Trophoblast cell (in vitro differentiated cells and primary cell): ENCODE data around the gene LCA5L.
A peak's percentile ranks its signal among the peaks of the same experiment; 100 is the strongest.

Experiments used
- DNase-seq, 2 donors: peaks; one replicate each; pipeline ENCODE4 v3.0.0-alpha.2; 2016
- H2AFZ ChIP-seq: 2 replicates; pipeline ENCODE4 v1.6.1; 2013; ENCODE audit warnings: low read length, moderate library complexity, mild to moderate bottlenecking; ENCODE audit not compliant: insufficient read depth, poor library complexity
- H2AK5ac ChIP-seq: 2 replicates; pipeline ENCODE4 v1.6.1; 2013; ENCODE audit warnings: mild to moderate bottlenecking, low read length
- H2BK120ac ChIP-seq: 2 replicates; pipeline ENCODE4 v1.6.1; 2013; ENCODE audit warnings: low read length, mild to moderate bottlenecking, moderate library complexity; ENCODE audit not compliant: insufficient read depth, poor library complexity
- H2BK12ac ChIP-seq: 2 replicates; pipeline ENCODE4 v1.6.1; 2013; ENCODE audit warnings: mild to moderate bottlenecking, low read length, moderate library complexity
- H2BK5ac ChIP-seq: 2 replicates; pipeline ENCODE4 v1.6.1; 2013; ENCODE audit warnings: low read length, low read depth, moderate library complexity, mild to moderate bottlenecking; ENCODE audit not compliant: poor library complexity
- H3K14ac ChIP-seq: 2 replicates; pipeline ENCODE4 v1.6.1; 2013; ENCODE audit warnings: mild to moderate bottlenecking, low read length
- H3K18ac ChIP-seq: 2 replicates; pipeline ENCODE4 v1.6.1; 2013; ENCODE audit warnings: mild to moderate bottlenecking, low read length
- H3K23ac ChIP-seq: 2 replicates; pipeline ENCODE4 v1.6.1; 2013; ENCODE audit warnings: low read length
- H3K27ac ChIP-seq: 2 replicates; pipeline ENCODE4 v1.5.1; 2013; ENCODE audit warnings: low read depth, mild to moderate bottlenecking, inconsistent platforms, low read length, moderate library complexity
- H3K27me3 ChIP-seq: 2 replicates; pipeline ENCODE4 v1.6.1; 2013; ENCODE audit warnings: inconsistent platforms, mild to moderate bottlenecking, low read length, moderate library complexity; ENCODE audit not compliant: insufficient read depth
- H3K36me3 ChIP-seq, 2 experiments: 1 replicate in 1 of 2; 2 replicates in 1 of 2; pipeline ENCODE4 v1.6.1; 2013; ENCODE audit warnings: low read length in 2 of 2, mild to moderate bottlenecking in 2 of 2, moderate library complexity in 1 of 2; ENCODE audit not compliant: insufficient read depth in 2 of 2, control insufficient read depth in 1 of 2
- H3K4ac ChIP-seq: 2 replicates; pipeline ENCODE4 v1.6.1; 2013; ENCODE audit warnings: low read depth, mild to moderate bottlenecking, low read length, moderate library complexity
- H3K4me1 ChIP-seq, 2 experiments: 1 replicate in 1 of 2; 2 replicates in 1 of 2; pipeline ENCODE4 v1.6.1; 2013; ENCODE audit warnings: low read length in 2 of 2, mild to moderate bottlenecking in 2 of 2, moderate library complexity in 1 of 2; ENCODE audit not compliant: insufficient read depth in 2 of 2, control insufficient read depth in 1 of 2
- H3K4me2 ChIP-seq: 2 replicates; pipeline ENCODE4 v1.6.1; 2013; ENCODE audit warnings: inconsistent platforms, mild to moderate bottlenecking, low read length, moderate library complexity
- H3K4me3 ChIP-seq: 2 replicates; pipeline ENCODE4 v1.5.1; 2013; ENCODE audit warnings: mild to moderate bottlenecking, low read depth, low read length, inconsistent platforms
- H3K79me1 ChIP-seq: one replicate; pipeline ENCODE4 v1.6.1; 2013; ENCODE audit warnings: low read length
- H3K79me2 ChIP-seq: 2 replicates; pipeline ENCODE4 v1.6.1; 2013; ENCODE audit warnings: low read length, mild to moderate bottlenecking; ENCODE audit not compliant: control insufficient read depth, insufficient read depth, poor library complexity
- H3K9ac ChIP-seq: 2 replicates; pipeline ENCODE4 v1.6.1; 2013; ENCODE audit warnings: mild to moderate bottlenecking, low read length
- H3K9me3 ChIP-seq: 2 replicates; pipeline ENCODE4 v1.6.1; 2013; ENCODE audit warnings: low read depth, mild to moderate bottlenecking, control low read depth, inconsistent platforms, low read length; ENCODE audit not compliant: insufficient read depth
- H4K12ac ChIP-seq: 2 replicates; pipeline ENCODE4 v1.6.1; 2013; ENCODE audit warnings: low read depth, mild to moderate bottlenecking, low read length, moderate library complexity
- H4K8ac ChIP-seq: 2 replicates; pipeline ENCODE4 v1.6.1; 2013; ENCODE audit warnings: low read depth, mild to moderate bottlenecking, low read length, moderate library complexity
- H4K91ac ChIP-seq: one replicate; pipeline ENCODE4 v1.6.1; 2013; ENCODE audit warnings: low read depth, mild to moderate bottlenecking, low read length, moderate library complexity
- WGBS: extraction: QIAGEN DNeasy Blood & Tissue Kit; methylation state at CpG from one replicate; pipeline ENCODE4 v1.1.7; 2013; ENCODE audit warnings: missing lambda C conversion rate; ENCODE audit not compliant: insufficient read length, insufficient coverage; ENCODE audit errors: extremely low coverage; 5-methylcytosine and 5-hydroxymethylcytosine counted together

Gene LCA5L

GRCh38 chr21:39390212-39390765 lies 55.3 kb downstream of the LCA5L start:
- H3K14ac ChIP-seq = no peak overlapping the region
- H3K18ac ChIP-seq = no peak overlapping the region
- H3K9ac ChIP-seq = no peak overlapping the region
- H4K91ac ChIP-seq = no peak overlapping the region
- H3K9me3 ChIP-seq = no peaks in the 10 kb centered on the region
- peaks cover 0 to 9% of the 10 kb centered on the region in 2 experiments for H3K4me1 ChIP-seq
- no peak overlapping the region for H2BK12ac ChIP-seq
- no peak overlapping the region for H2BK120ac ChIP-seq
- H3K4ac ChIP-seq = no peak overlapping the region
- no peak overlapping the region for H3K23ac ChIP-seq
- no peak overlapping the region for H2AK5ac ChIP-seq
- no peaks in the 10 kb centered on the region for H3K27me3 ChIP-seq
- H3K4me2 ChIP-seq = no peak overlapping the region
- peaks cover 7 to 21% of the 10 kb centered on the region in 2 experiments for H3K36me3 ChIP-seq
- no peak overlapping the region for H4K8ac ChIP-seq
- no peak overlapping the region for H4K12ac ChIP-seq
- H3K4me3 ChIP-seq = no peak overlapping the region
- no peak overlapping the region for H2AFZ ChIP-seq
- no peaks in the 10 kb centered on the region for H3K79me1 ChIP-seq
- H3K79me2 ChIP-seq = no peaks in the 10 kb centered on the region
- DNase-seq = no peak
- WGBS = no CpG with 5 or more reads among the region's 16 CpGs
- no peak overlapping the region for H3K27ac ChIP-seq
- no peak overlapping the region for H2BK5ac ChIP-seq

GRCh38 chr21:39388811-39389155 lies 56.8 kb downstream of the LCA5L start:
- H3K79me1 ChIP-seq = no peaks in the 10 kb centered on the region
- H3K27ac ChIP-seq = no peak overlapping the region
- H2BK12ac ChIP-seq = no peak overlapping the region
- no peak overlapping the region for H4K91ac ChIP-seq
- H3K9ac ChIP-seq = no peak overlapping the region
- H3K4me1 ChIP-seq = peaks cover 0 to 9% of the 10 kb centered on the region in 2 experiments
- no peak overlapping the region for H3K14ac ChIP-seq
- no peak overlapping the region for H2AK5ac ChIP-seq
- no peak overlapping the region for H2BK5ac ChIP-seq
- H3K79me2 ChIP-seq = no peaks in the 10 kb centered on the region
- no peak overlapping the region for H3K23ac ChIP-seq
- no peak overlapping the region for H3K4ac ChIP-seq
- H4K8ac ChIP-seq = no peak overlapping the region
- H3K18ac ChIP-seq = no peak overlapping the region
- no peak overlapping the region for H3K4me2 ChIP-seq
- H3K9me3 ChIP-seq = no peaks in the 10 kb centered on the region
- no peak overlapping the region for H3K4me3 ChIP-seq
- no peak overlapping the region for H4K12ac ChIP-seq
- no peak overlapping the region for H2BK120ac ChIP-seq
- no peak for DNase-seq
- peaks cover 7 to 18% of the 10 kb centered on the region in 2 experiments for H3K36me3 ChIP-seq
- H3K27me3 ChIP-seq = no peaks in the 10 kb centered on the region
- WGBS = no CpG with 5 or more reads among the region's 10 CpGs
- no peak overlapping the region for H2AFZ ChIP-seq

GRCh38 chr21:39388038-39388810 lies 57.4 kb downstream of the LCA5L start:
- H3K4ac ChIP-seq = no peak overlapping the region
- no peak overlapping the region for H2AK5ac ChIP-seq
- H2AFZ ChIP-seq = no peak overlapping the region
- H3K27ac ChIP-seq = no peak overlapping the region
- H3K79me1 ChIP-seq = no peaks in the 10 kb centered on the region
- no peak overlapping the region for H4K91ac ChIP-seq
- H3K4me3 ChIP-seq = no peak overlapping the region
- no peak overlapping the region for H2BK120ac ChIP-seq
- no peak overlapping the region for H3K14ac ChIP-seq
- no peaks in the 10 kb centered on the region for H3K79me2 ChIP-seq
- H3K23ac ChIP-seq = no peak overlapping the region
- H4K8ac ChIP-seq = no peak overlapping the region
- H3K9ac ChIP-seq = no peak overlapping the region
- peaks cover 0 to 9% of the 10 kb centered on the region in 2 experiments for H3K4me1 ChIP-seq
- no peaks in the 10 kb centered on the region for H3K27me3 ChIP-seq
- H2BK12ac ChIP-seq = no peak overlapping the region
- H3K4me2 ChIP-seq = peak overlapping the region; percentile 53
- H3K18ac ChIP-seq = no peak overlapping the region
- peak; percentile 65 to 84 for DNase-seq
- H3K9me3 ChIP-seq = no peaks in the 10 kb centered on the region
- WGBS = no CpG with 5 or more reads among the region's 35 CpGs
- H2BK5ac ChIP-seq = no peak overlapping the region
- H4K12ac ChIP-seq = no peak overlapping the region
- peaks cover 7 to 16% of the 10 kb centered on the region in 2 experiments for H3K36me3 ChIP-seq

GRCh38 chr21:39387461-39388037 lies 58.0 kb downstream of the LCA5L start:
- Histone ChIP-seq H3K36me3 (peaks cover 4 to 10% of the 10 kb centered on the region in 2 experiments), H2BK120ac (no peak overlapping the region), H2AK5ac (no peak overlapping the region), H2BK12ac (no peak overlapping the region), H4K91ac (no peak overlapping the region), H4K8ac (peak overlapping the region; percentile 74), H3K9ac (peak overlapping the region; percentile 18), H3K4me2 (peak overlapping the region; percentile 59), H3K4me3 (no peak overlapping the region), H3K27ac (no peak overlapping the region), H3K14ac (no peak overlapping the region), H4K12ac (peak overlapping the region; percentile 56), H3K4ac (no peak overlapping the region), H3K23ac (no peak overlapping the region), H3K18ac (no peak overlapping the region), H3K79me1 (no peaks in the 10 kb centered on the region), H3K4me1 (peaks cover 0 to 9% of the 10 kb centered on the region in 2 experiments), H2BK5ac (no peak overlapping the region), H3K79me2 (no peaks in the 10 kb centered on the region), H3K9me3 (no peaks in the 10 kb centered on the region), H2AFZ (no peak overlapping the region), H3K27me3 (no peaks in the 10 kb centered on the region)
- DNase-seq = peak; percentile 78 to 91
- WGBS = no CpG with 5 or more reads among the region's 21 CpGs
